ENCODE results near the gene TMEM132A. TPM values are rescaled to one million over a fixed set of nuclear protein-coding genes. Genes with fewer than 3 reads are reported as not detected.

Gene TMEM132A
- total RNA-seq, 2 experiments from 2014 or later: 0.52 to 0.93 TPM

DNA sequence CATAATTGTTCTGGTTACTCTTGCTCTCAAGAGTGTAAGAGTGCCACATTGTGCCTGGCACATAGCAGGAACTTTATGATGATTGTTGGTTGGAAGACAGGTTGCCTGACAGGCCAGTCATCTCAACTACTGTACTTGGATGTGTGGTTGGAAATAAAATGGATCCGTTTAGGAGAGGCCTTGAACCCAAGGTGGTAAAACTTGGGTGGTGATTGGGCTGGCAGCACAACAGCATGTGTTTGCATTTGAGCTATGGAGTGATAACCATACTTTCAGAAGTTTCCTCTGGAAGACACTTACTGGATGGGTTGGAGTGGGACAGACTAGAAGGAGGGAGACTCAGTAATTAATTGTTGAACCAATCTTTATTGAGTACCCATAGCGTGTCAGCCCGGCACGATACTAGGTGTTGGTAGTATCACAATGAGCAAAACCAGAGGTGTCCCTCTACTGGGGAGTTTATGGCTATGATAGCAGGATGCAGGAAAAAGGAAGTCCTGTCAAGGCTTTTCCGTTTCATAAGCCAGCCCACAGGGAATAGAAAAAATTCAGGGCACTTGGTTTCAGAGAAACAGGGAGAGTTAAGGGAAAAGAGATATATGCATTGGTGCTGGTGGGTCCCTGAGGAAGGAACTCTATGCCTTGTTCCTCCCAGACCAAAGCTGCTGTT is 13.4 kb upstream of the TMEM132A start:
- DNase-seq: no peak
- Mint-ChIP-seq H3K9me3 (ENCODE audit: low read depth) (no peaks in the 10 kb centered on the region), H3K27ac (no peak overlapping the region), H3K27me3 (peaks cover 17% of the 10 kb centered on the region), H3K4me3 (no peak overlapping the region), H3K4me1 (peaks cover 34% of the 10 kb centered on the region), H3K36me3 (peaks cover 2% of the 10 kb centered on the region)
- ATAC-seq: no peak
- CTCF ChIA-PET: interaction anchor here (0.9 to 1.1 kb wide), 2 partner anchors 23 to 73 kb away, joined by 3 to 4 read pairs; no protein-coding TSS in a partner anchor

GRCh38 chr11:60912223-60912850 is 11.9 kb upstream of the TMEM132A start:
- H3K27me3 Mint-ChIP-seq: peaks cover 17% of the 10 kb centered on the region
- H3K36me3 Mint-ChIP-seq: peaks cover 6% of the 10 kb centered on the region
- no peak for ATAC-seq
- H3K27ac Mint-ChIP-seq: peak overlapping the region; percentile 57
- CTCF ChIA-PET: interaction anchor here (0.9 to 5.8 kb wide), 6 partner anchors 12 to 217 kb away, joined by 3 to 38 read pairs (median 3); no protein-coding TSS in a partner anchor
- no peaks in the 10 kb centered on the region for H3K9me3 Mint-ChIP-seq (ENCODE audit: low read depth)
- H3K4me3 Mint-ChIP-seq: no peak overlapping the region
- DNase-seq: no peak
- H3K4me1 Mint-ChIP-seq: peaks cover 37% of the 10 kb centered on the region

DNA sequence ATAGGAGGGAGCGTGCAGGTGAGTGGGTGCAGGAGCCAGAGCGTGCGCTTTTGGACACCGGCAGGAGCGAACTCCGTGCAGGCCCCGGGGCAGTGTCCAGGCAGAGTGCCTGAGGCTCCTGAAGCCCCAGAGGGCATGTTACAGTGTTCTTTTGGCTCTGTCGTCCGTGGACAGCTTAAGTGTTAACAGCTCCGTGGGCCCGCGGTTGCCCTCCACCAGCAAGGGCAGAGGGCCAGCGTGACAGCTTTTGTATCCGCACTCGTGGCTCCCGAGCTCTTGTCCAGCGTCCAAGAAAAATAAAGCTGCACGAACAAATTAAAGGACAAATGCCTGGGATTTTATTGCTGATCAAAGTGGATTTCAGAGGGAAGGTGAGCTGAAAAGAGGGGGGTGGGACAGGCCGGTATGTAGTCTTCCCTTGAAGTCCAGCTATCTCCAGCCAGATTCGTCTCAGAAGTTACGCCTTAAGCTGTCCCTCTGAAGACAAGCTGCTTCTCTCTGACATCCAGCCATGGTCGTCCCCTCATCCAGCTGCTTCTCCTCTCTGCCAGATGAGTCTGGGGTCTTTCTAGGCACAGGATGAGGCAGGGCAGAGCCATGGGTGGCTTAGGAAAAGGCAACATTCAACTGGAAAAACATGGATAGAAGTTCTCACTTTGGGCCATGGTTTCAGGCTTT is 11.3 kb upstream of the TMEM132A start:
- Mint-ChIP-seq H3K4me1 (peaks cover 36% of the 10 kb centered on the region), H3K9me3 (ENCODE audit: low read depth) (no peaks in the 10 kb centered on the region)

GRCh38 chr11:60913793-60914632 is 10.2 kb upstream of the TMEM132A start, which contains the start of gene TMEM109:
TSS of gene TMEM109 (plus strand) at chr11:60914158. CDS start at chr11:60919694, 5,536 bp downstream.
- Mint-ChIP-seq H3K4me1 (peaks cover 36% of the 10 kb centered on the region), H3K36me3 (peaks cover 6% of the 10 kb centered on the region), H3K4me3 (peak within 1 kb of the TSS; percentile 94), H3K27ac (peak within 1 kb of the TSS; percentile 98), H3K27me3 (peaks cover 11% of the 10 kb centered on the region), H3K9me3 (ENCODE audit: low read depth) (no peaks in the 10 kb centered on the region)
- DNase-seq (peak; percentile 93), ATAC-seq (peak; percentile 77)
- CTCF ChIA-PET: interaction anchor here (0.7 to 5.8 kb wide), 17 partner anchors 9 to 422 kb away, joined by 3 to 38 read pairs (median 4); partner anchors contain the start of genes SLC15A3 and VWCE

More for the DNA sequence above, 11.3 kb upstream of the TMEM132A start:
- H3K36me3 Mint-ChIP-seq: peaks cover 6% of the 10 kb centered on the region
- no peak for DNase-seq
- peaks cover 17% of the 10 kb centered on the region for H3K27me3 Mint-ChIP-seq
- CTCF ChIA-PET: interaction anchor here (0.8 to 5.8 kb wide), 11 partner anchors 8 to 382 kb away, joined by 3 to 38 read pairs (median 4); partner anchors contain the start of genes SLC15A3 and VWCE
- ATAC-seq: no peak
- H3K27ac Mint-ChIP-seq: peak overlapping the region; percentile 98
- no peak overlapping the region for H3K4me3 Mint-ChIP-seq

- Mint-ChIP-seq H3K27me3 (peaks cover 6% of the 10 kb centered on the region), H3K9me3 (ENCODE audit: low read depth) (no peaks in the 10 kb centered on the region), H3K36me3 (peaks cover 11% of the 10 kb centered on the region), H3K4me3 (peak overlapping the region; percentile 94), H3K4me1 (peaks cover 36% of the 10 kb centered on the region), H3K27ac (peak overlapping the region; percentile 94)
- DNase-seq (peak; percentile 63), ATAC-seq (peak; percentile 29)
- CTCF ChIA-PET: interaction anchor here (1.0 to 5.8 kb wide), 27 partner anchors 9 to 273 kb away, joined by 3 to 38 read pairs (median 4); partner anchors contain the start of genes PRPF19 and SLC15A3
Observed at GRCh38 chr11:60914633-60915247, 9.5 kb upstream of the TMEM132A start.

DNA sequence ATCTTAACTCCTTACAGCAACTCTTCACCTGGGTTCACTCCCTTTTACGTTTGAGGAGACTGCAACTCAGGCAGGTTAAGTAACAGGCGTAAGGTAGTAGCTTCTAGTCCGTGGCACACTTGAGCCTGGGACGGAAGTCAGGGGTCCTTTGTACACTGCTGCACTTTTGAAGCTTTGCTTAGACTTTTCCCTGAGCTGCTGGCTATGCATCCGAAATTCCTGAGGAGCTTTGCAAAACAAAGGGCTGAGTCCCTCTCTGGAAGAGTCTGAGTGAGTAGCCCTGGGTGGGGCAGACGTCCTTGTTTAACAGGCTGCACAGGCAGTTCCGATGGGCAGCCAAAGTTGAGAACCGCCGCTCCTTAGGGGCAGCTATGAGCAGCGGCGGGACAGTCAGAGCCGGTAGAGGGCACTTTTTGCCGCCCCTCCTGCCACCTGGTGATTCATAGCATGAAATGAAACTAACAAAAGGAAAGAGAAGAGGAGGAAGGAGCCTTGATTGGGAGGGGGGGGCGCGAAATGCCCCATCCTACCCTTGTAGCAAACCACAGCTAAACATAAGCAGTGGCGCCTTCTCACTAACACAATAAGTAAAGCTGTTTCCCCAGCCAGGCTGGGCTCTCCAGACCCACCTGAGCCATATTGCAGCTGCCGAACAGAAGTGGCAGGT is 8.9 kb upstream of the TMEM132A start:
- H3K27ac Mint-ChIP-seq: peak overlapping the region; percentile 94

DNA sequence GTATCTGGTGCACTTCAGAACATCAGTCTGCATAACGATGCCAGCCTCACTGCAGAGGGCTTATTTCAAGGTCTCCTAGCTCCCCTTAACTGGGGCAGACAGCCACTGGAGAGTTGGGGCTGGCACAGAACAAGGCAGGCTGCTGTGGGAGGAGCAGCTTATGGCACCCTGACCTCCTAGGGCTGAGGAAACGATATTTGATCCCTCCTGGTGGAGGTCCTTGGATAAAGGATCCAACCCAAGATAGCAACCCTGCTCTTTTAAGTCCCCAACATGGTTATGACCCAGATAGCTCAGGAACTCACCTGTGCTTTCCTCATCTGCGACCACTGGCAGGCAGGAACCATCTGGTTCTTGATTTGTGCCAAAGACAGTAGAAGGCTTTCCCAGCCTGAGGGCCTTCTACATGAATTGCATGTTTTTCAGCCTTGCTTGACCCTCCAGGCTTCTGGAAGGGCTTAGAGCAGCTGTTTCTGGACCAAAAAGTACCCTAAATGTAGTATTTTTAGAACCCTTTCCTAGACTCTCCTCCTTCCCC is 7.5 kb upstream of the TMEM132A start:
- Mint-ChIP-seq H3K36me3 (peaks cover 28% of the 10 kb centered on the region), H3K27me3 (peaks cover 2% of the 10 kb centered on the region), H3K4me1 (peaks cover 33% of the 10 kb centered on the region), H3K27ac (peak overlapping the region; percentile 16), H3K9me3 (ENCODE audit: low read depth) (no peaks in the 10 kb centered on the region), H3K4me3 (no peak overlapping the region)
- ATAC-seq (no peak), DNase-seq (no peak)
- CTCF ChIA-PET: interaction anchor here (1.1 to 5.8 kb wide), 3 partner anchors 11 to 271 kb away, joined by 4 to 38 read pairs (median 12); partner anchors contain the start of gene PRPF19

More for the DNA sequence above, 8.9 kb upstream of the TMEM132A start:
- DNase-seq (peak; percentile 91), ATAC-seq (peak; percentile 67)
- peak overlapping the region; percentile 94 for H3K4me3 Mint-ChIP-seq
- CTCF ChIA-PET: interaction anchor here (0.8 to 5.8 kb wide), 25 partner anchors 9 to 272 kb away, joined by 3 to 38 read pairs (median 4); partner anchors contain the start of genes PRPF19 and TMEM132A
- peaks cover 17% of the 10 kb centered on the region for H3K36me3 Mint-ChIP-seq
- no peaks in the 10 kb centered on the region for H3K9me3 Mint-ChIP-seq (ENCODE audit: low read depth)
- H3K4me1 Mint-ChIP-seq: peaks cover 36% of the 10 kb centered on the region
- peaks cover 6% of the 10 kb centered on the region for H3K27me3 Mint-ChIP-seq

DNA sequence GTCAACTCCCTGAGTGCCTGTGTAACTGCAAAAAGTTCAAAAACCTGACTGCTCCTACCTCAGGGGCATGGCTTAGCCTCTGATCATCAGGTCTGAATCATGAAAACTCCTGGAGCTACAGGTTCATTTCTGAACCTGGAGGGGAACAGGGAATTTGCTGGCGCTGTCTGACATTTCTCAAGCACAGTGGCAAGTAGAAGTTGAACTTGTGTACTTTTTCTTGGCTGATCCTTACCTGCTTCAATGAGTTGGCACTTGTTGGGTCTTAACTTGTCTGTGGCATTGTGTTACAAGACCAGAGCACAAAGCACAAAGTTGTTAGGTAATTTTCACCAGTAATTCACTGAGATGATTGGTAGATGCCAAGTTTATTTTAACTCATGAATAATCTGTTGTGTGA is 7.0 kb upstream of the TMEM132A start:
- no peak overlapping the region for H3K4me3 Mint-ChIP-seq
- ATAC-seq (no peak), DNase-seq (no peak)
- CTCF ChIA-PET: interaction anchor here (1.1 kb wide), 1 partner anchor 11 kb away, joined by 4 read pairs; the partner anchor contains the start of gene PRPF19
- no peaks in the 10 kb centered on the region for H3K9me3 Mint-ChIP-seq (ENCODE audit: low read depth)
- peaks cover 28% of the 10 kb centered on the region for H3K4me1 Mint-ChIP-seq
- H3K36me3 Mint-ChIP-seq: peaks cover 30% of the 10 kb centered on the region
- H3K27me3 Mint-ChIP-seq: no peaks in the 10 kb centered on the region
- H3K27ac Mint-ChIP-seq: peak overlapping the region; percentile 16

DNA sequence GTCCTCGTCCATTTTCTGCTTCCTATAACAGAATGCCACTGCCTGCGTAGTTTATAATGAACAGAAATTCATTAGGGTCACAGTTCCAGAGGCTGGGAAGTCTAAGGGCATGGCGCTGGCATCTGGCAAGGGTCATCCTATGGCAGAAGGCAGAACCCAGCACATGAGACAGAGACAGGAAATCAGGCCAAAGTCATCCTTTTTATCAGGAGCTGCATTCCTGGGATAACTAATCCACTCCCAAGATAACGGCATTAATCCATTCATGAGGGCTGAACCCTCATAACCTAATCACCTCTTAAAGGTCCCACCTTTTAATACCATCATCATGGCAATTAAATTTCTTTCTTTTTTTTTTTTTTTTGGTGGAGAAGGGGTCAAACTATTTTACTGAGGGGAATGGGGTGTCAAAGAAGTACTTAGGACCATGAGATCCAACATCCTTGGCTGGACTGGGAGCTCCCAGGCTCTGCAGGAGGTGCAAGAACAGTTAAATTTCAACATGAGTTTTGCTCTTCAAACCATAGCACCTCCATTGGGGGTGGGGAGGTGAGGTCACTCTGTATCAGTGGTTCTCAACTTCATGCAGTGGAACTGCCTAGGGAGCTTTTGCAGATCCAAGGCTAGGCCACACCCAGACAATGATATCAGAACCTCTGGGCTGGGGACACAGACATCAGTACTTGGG is 5.9 kb upstream of the TMEM132A start:
- Mint-ChIP-seq H3K4me3 (no peak overlapping the region), H3K27ac (no peak overlapping the region), H3K36me3 (peaks cover 36% of the 10 kb centered on the region), H3K4me1 (peaks cover 18% of the 10 kb centered on the region), H3K27me3 (peaks cover 3% of the 10 kb centered on the region), H3K9me3 (ENCODE audit: low read depth) (no peaks in the 10 kb centered on the region)
- DNase-seq: no peak
- CTCF ChIA-PET: interaction anchor here (0.7 to 1.1 kb wide), 5 partner anchors 12 to 352 kb away, joined by 3 to 5 read pairs (median 4); partner anchors contain the start of gene PRPF19
- no peak for ATAC-seq

GRCh38 chr11:60918939-60919265 is 5.4 kb upstream of the TMEM132A start:
- CTCF ChIA-PET: interaction anchor here (0.7 to 1.0 kb wide), 4 partner anchors 20 to 352 kb away, joined by 3 to 5 read pairs (median 4); no protein-coding TSS in a partner anchor
- no peak overlapping the region for H3K27ac Mint-ChIP-seq
- H3K36me3 Mint-ChIP-seq: peaks cover 38% of the 10 kb centered on the region
- no peaks in the 10 kb centered on the region for H3K9me3 Mint-ChIP-seq (ENCODE audit: low read depth)
- H3K4me3 Mint-ChIP-seq: no peak overlapping the region
- H3K27me3 Mint-ChIP-seq: peaks cover 4% of the 10 kb centered on the region
- H3K4me1 Mint-ChIP-seq: peaks cover 16% of the 10 kb centered on the region
- DNase-seq: no peak
- ATAC-seq: no peak

GRCh38 chr11:60919320-60919719 is 4.9 kb upstream of the TMEM132A start:
- no peak overlapping the region for H3K27ac Mint-ChIP-seq
- H3K9me3 Mint-ChIP-seq (ENCODE audit: low read depth): no peaks in the 10 kb centered on the region
- CTCF ChIA-PET: interaction anchor here (0.8 to 1.6 kb wide), 4 partner anchors 20 to 351 kb away, joined by 3 to 4 read pairs (median 4); no protein-coding TSS in a partner anchor
- ATAC-seq: no peak
- H3K4me1 Mint-ChIP-seq: peaks cover 17% of the 10 kb centered on the region
- H3K4me3 Mint-ChIP-seq: no peak overlapping the region
- no peak for DNase-seq
- peaks cover 36% of the 10 kb centered on the region for H3K36me3 Mint-ChIP-seq
- peaks cover 8% of the 10 kb centered on the region for H3K27me3 Mint-ChIP-seq

All from activated CD8-positive, alpha-beta memory T cell treated with anti-CD3 and anti-CD28 coated beads, Interleukin-2, amount 10 ng/mL, durations not matched to agents 7 days and 5 days (primary cell).